GM18907 (cell line): ENCODE results near the gene TSLP.
A peak's percentile ranks its signal among the peaks of the same experiment; 100 is the strongest.

Experiments
- ATAC-seq: cut with Tn5 transposase; IDR thresholded peaks from one replicate; pipeline ENCODE4 v1.9.1; 2021; ENCODE audit warnings: mild to moderate bottlenecking, moderate library complexity; ENCODE audit not compliant: unreplicated experiment

Gene TSLP

GRCh38 chr5:111095982-111096381 lies 24.5 kb downstream of the TSLP start:
- no peak for ATAC-seq

- ATAC-seq: no peak
These were observed 27.7 kb downstream of the TSLP start for GRCh38 chr5:111099058-111099778.

GRCh38 chr5:111106320-111106948 lies 34.9 kb downstream of the TSLP start:
- no peak for ATAC-seq

GRCh38 chr5:111107371-111107770 lies 35.9 kb downstream of the TSLP start:
- ATAC-seq: no peak

- ATAC-seq: no peak
These were observed 40.4 kb downstream of the TSLP start for GRCh38 chr5:111111956-111112355.

- no peak for ATAC-seq
These were observed 42.2 kb downstream of the TSLP start for GRCh38 chr5:111113678-111114077.

- no peak for ATAC-seq
These were observed 43.7 kb downstream of the TSLP start for GRCh38 chr5:111115229-111115628.

- ATAC-seq: no peak
These were observed 45.0 kb downstream of the TSLP start for GRCh38 chr5:111116550-111116949.

GRCh38 chr5:111117136-111117535 lies 45.6 kb downstream of the TSLP start:
- no peak for ATAC-seq

- ATAC-seq: no peak
These were observed 47.7 kb downstream of the TSLP start for GRCh38 chr5:111119221-111119620.

- ATAC-seq: peak; percentile 44
These were observed 48.3 kb downstream of the TSLP start for GRCh38 chr5:111119856-111120255.

- no peak for ATAC-seq
These were observed 49.4 kb downstream of the TSLP start for GRCh38 chr5:111120911-111121310.

- ATAC-seq: no peak
These were observed 50.4 kb downstream of the TSLP start for GRCh38 chr5:111121926-111122325.

GRCh38 chr5:111122398-111122797 lies 50.9 kb downstream of the TSLP start:
- peak; percentile 51 for ATAC-seq

- ATAC-seq: no peak
These were observed 53.3 kb downstream of the TSLP start for GRCh38 chr5:111124793-111125192.

GRCh38 chr5:111126896-111127295 lies 55.4 kb downstream of the TSLP start:
- no peak for ATAC-seq
